ENCODE measurements around the gene MTCL1. TPM values are rescaled to one million over a fixed set of nuclear protein-coding genes. Genes with fewer than 3 reads are reported as not detected.

Gene MTCL1
- total RNA-seq, 1 experiment from 2014 or later = 22.7 TPM

DNA sequence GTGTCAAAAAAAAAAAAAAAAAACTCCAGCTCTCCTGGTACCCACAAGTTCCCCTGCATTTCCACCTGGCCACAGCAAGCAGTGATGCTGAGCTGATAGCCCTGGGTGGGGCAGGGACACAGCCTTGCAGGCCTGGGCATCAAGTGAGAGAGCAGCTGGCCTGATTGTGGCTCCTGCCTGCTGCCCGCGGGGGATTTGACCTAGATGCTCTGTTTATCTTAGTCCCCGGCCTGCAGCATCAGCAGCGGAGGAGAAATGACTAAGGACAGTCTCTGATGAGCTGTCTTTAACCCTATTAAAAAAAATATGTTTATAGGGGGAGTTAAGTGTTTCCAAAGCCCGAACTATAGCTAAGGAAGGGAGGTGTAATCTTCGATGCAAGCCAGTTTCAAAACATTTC is 102.6 kb downstream of the MTCL1 start (continued):
- TF ChIP-seq, protein P1, sequence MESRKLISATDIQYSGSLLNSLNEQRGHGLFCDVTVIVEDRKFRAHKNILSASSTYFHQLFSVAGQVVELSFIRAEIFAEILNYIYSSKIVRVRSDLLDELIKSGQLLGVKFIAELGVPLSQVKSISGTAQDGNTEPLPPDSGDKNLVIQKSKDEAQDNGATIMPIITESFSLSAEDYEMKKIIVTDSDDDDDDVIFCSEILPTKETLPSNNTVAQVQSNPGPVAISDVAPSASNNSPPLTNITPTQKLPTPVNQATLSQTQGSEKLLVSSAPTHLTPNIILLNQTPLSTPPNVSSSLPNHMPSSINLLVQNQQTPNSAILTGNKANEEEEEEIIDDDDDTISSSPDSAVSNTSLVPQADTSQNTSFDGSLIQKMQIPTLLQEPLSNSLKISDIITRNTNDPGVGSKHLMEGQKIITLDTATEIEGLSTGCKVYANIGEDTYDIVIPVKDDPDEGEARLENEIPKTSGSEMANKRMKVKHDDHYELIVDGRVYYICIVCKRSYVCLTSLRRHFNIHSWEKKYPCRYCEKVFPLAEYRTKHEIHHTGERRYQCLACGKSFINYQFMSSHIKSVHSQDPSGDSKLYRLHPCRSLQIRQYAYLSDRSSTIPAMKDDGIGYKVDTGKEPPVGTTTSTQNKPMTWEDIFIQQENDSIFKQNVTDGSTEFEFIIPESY (IDR thresholded peaks at IDR 0.05; ENCODE audit: extremely low read depth, insufficient replicate concordance, low read length) = no peak
- TF ChIP-seq SRF (IDR thresholded peaks at IDR 0.05; ENCODE audit: low read depth) (no peak), ZFX (IDR thresholded peaks at IDR 0.05) (no peak), ELF1 (IDR thresholded peaks at IDR 0.05; ENCODE audit: borderline replicate concordance, low read depth) (no peak), SP1 (IDR thresholded peaks at IDR 0.05; ENCODE audit: low read depth) (no peak)
- TF ChIP-seq, protein P2, sequence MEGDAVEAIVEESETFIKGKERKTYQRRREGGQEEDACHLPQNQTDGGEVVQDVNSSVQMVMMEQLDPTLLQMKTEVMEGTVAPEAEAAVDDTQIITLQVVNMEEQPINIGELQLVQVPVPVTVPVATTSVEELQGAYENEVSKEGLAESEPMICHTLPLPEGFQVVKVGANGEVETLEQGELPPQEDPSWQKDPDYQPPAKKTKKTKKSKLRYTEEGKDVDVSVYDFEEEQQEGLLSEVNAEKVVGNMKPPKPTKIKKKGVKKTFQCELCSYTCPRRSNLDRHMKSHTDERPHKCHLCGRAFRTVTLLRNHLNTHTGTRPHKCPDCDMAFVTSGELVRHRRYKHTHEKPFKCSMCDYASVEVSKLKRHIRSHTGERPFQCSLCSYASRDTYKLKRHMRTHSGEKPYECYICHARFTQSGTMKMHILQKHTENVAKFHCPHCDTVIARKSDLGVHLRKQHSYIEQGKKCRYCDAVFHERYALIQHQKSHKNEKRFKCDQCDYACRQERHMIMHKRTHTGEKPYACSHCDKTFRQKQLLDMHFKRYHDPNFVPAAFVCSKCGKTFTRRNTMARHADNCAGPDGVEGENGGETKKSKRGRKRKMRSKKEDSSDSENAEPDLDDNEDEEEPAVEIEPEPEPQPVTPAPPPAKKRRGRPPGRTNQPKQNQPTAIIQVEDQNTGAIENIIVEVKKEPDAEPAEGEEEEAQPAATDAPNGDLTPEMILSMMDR (IDR thresholded peaks at IDR 0.05 in 2 of 3, conservative IDR thresholded peaks at IDR 0.05 in 1 of 3; ENCODE audit: borderline replicate concordance in 1 of 3, insufficient read depth in 1 of 3, low read depth in 2 of 3, low read length in 2 of 3) = no peak
- TF ChIP-seq, protein P3, sequence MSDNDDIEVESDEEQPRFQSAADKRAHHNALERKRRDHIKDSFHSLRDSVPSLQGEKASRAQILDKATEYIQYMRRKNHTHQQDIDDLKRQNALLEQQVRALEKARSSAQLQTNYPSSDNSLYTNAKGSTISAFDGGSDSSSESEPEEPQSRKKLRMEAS (IDR thresholded peaks at IDR 0.05) = no peak

DNA sequence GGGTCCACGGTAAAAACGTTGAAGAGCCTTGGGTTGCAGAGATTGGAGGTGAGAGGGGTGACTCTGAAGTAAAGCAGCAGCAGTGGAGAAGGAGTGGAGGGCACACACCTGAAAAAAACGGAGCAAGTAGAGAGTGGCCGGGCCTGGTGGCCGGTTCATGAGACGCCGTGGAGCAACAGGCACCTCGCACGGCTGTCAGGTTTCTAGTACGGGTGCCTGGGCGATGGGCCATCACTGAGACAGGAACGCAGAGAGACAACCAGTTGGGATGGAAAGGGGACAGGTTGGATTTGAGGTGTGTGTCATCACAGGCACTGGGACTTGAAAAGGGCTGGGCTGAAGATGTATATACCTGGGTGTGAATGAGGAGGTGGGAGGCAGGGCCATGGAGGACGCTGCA is 104.2 kb downstream of the MTCL1 start:
- DNase-seq (ENCODE audit: low read depth, low spot score) (no peak), ATAC-seq (no peak)
- no peak overlapping the region for H3K9ac ChIP-seq (ENCODE audit: low read length)
- no peaks in the 10 kb centered on the region for H3K4me1 ChIP-seq (ENCODE audit: control insufficient read depth in 1 of 2, insufficient read depth in 2 of 2, low read length in 2 of 2)
- no TSS peak for BruUV-seq (replicated peaks)
- RAD21 ChIA-PET (ENCODE audit: low non-redundant PET in 1 of 2, low total read pairs in 2 of 2, uncharacterized antibody in 2 of 2, unreplicated experiment in 2 of 2) = no interaction called here
- H3K27me3 ChIP-seq (ENCODE audit: insufficient read depth, low read length) = no peaks in the 10 kb centered on the region
- intact Hi-C loops (cut with micrococcal nuclease) = loop anchor here (10.0 kb wide), 1 partner anchor 65 kb away; no protein-coding TSS in a partner anchor
- no peak overlapping the region for H2AFZ ChIP-seq (ENCODE audit: low read depth, low read length, poor library complexity, severe bottlenecking)
- no peaks in the 10 kb centered on the region for H3K9me3 ChIP-seq (ENCODE audit: control insufficient read depth in 1 of 2, insufficient read depth in 1 of 2, low read depth in 1 of 2, low read length in 2 of 2)
- no peaks in the 10 kb centered on the region for H3K79me2 ChIP-seq (ENCODE audit: insufficient read depth, low read length)
- POLR2A ChIA-PET = no interaction called here
- H3K27ac ChIP-seq (ENCODE audit: low read depth, low read length) = no peak overlapping the region
- H3K9me2 ChIP-seq (ENCODE audit: insufficient read depth) = no peaks in the 10 kb centered on the region
- peaks cover 8 to 10% of the 10 kb centered on the region in 2 experiments; a peak in 2 of 4 replicates for H3K36me3 ChIP-seq (ENCODE audit: control insufficient read depth in 1 of 2, insufficient read depth in 2 of 2, low read length in 2 of 2)
- CTCF ChIA-PET = no interaction called here
- no peak overlapping the region for H3K4me2 ChIP-seq (ENCODE audit: low read length)
- H3K4me3 ChIP-seq (replicated peaks in 1 of 2; ENCODE audit: low read depth in 1 of 2, low read length in 2 of 2) = no peak overlapping the region
- H4K20me1 ChIP-seq (ENCODE audit: insufficient read depth) = no peaks in the 10 kb centered on the region
- TF ChIP-seq JUND (IDR thresholded peaks at IDR 0.05) (no peak), SRF (IDR thresholded peaks at IDR 0.05; ENCODE audit: low read depth) (no peak), RAD21 (IDR thresholded peaks at IDR 0.05; ENCODE audit: low read depth) (no peak), EZH2 (IDR thresholded peaks at IDR 0.05) (no peak), FOSL1 (IDR thresholded peaks at IDR 0.05; ENCODE audit: low read depth) (no peak), SIN3A (IDR thresholded peaks at IDR 0.05; ENCODE audit: low read depth) (no peak), TCF7L2 (IDR thresholded peaks at IDR 0.05; ENCODE audit: borderline replicate concordance, extremely low read depth, insufficient read depth, insufficient read length) (no peak), SP1 (IDR thresholded peaks at IDR 0.05; ENCODE audit: low read depth) (no peak)
- TF ChIP-seq, protein P1 (IDR thresholded peaks at IDR 0.05; ENCODE audit: extremely low read depth, insufficient replicate concordance, low read length) = no peak
- TF ChIP-seq, protein P4, sequence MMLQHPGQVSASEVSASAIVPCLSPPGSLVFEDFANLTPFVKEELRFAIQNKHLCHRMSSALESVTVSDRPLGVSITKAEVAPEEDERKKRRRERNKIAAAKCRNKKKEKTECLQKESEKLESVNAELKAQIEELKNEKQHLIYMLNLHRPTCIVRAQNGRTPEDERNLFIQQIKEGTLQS (IDR thresholded peaks at IDR 0.05) = no peak
- TF ChIP-seq, protein P2 (IDR thresholded peaks at IDR 0.05 in 2 of 3, conservative IDR thresholded peaks at IDR 0.05 in 1 of 3; ENCODE audit: borderline replicate concordance in 1 of 3, insufficient read depth in 1 of 3, low read depth in 2 of 3, low read length in 2 of 3) = no peak

Data from HCT116 (cell line).